GM23338 (cell line): ENCODE data around the gene AQP10. TPM values are rescaled to one million over a fixed set of nuclear protein-coding genes. Genes with fewer than 3 reads are reported as not detected.
A peak's percentile ranks its signal among the peaks of the same experiment; 100 is the strongest.

ENCODE experiments used
- ATAC-seq: fragments of 200-7000 bp; cut with Tn5 transposase; 3 replicates; pipeline ENCODE4 v1.9.1; 2020
- DNase-seq: peaks from one replicate; pipeline ENCODE4 v3.0.0-alpha.2; 2015; ENCODE audit warnings: low spot score
- H2AFZ ChIP-seq: fragments of 200-600 bp; sonication (generic); 2 replicates; pipeline ENCODE4 v1.8.0; 2016; ENCODE audit warnings: antibody characterized with exemption, mild to moderate bottlenecking, moderate library complexity
- H3F3A ChIP-seq: fragments of 200-600 bp; sonication (generic); replicated peaks from 2 replicates; pipeline ENCODE4 v1.8.0; 2017; ENCODE audit warnings: antibody characterized with exemption, mixed run types, low read depth
- H3K27ac ChIP-seq: fragments of 200-600 bp; sonication (generic); 2 replicates; pipeline ENCODE4 v1.6.1; 2016; ENCODE audit warnings: low read depth
- H3K27me3 ChIP-seq: fragments of 200-600 bp; sonication (generic); 2 replicates; pipeline ENCODE4 v1.8.0; 2016; ENCODE audit warnings: mild to moderate bottlenecking, mixed run types, moderate library complexity; ENCODE audit not compliant: insufficient read depth
- H3K36me3 ChIP-seq: fragments of 200-600 bp; sonication (generic); 2 replicates; pipeline ENCODE4 v1.8.0; 2016; ENCODE audit warnings: mild to moderate bottlenecking; ENCODE audit not compliant: insufficient read depth
- H3K4me1 ChIP-seq: fragments of 200-600 bp; sonication (generic); 2 replicates; pipeline ENCODE4 v1.8.0; 2016; ENCODE audit warnings: mild to moderate bottlenecking, moderate library complexity; ENCODE audit not compliant: insufficient read depth
- H3K4me2 ChIP-seq: fragments of 200-600 bp; sonication (generic); 2 replicates; pipeline ENCODE4 v1.7.1; 2017; ENCODE audit warnings: mixed run types
- H3K4me3 ChIP-seq: fragments of 200-600 bp; sonication (generic); 2 replicates; pipeline ENCODE4 v1.6.1; 2016; ENCODE audit warnings: mixed run types
- H3K79me2 ChIP-seq: fragments of 200-600 bp; sonication (generic); replicated peaks from 2 replicates; pipeline ENCODE4 v1.8.0; 2017; ENCODE audit warnings: mild to moderate bottlenecking; ENCODE audit not compliant: insufficient read depth
- H3K9me2 ChIP-seq: fragments of 200-600 bp; sonication (generic); 2 replicates; pipeline ENCODE4 v1.8.0; 2017; ENCODE audit not compliant: insufficient read depth
- H4K20me1 ChIP-seq: fragments of 200-600 bp; sonication (generic); replicated peaks from 2 replicates; pipeline ENCODE4 v1.8.0; 2017; ENCODE audit warnings: mild to moderate bottlenecking; ENCODE audit not compliant: insufficient read depth
- H3K27ac Mint-ChIP-seq: 2 replicates; pipeline ENCODE4 v1.8.0; 2020; ENCODE audit warnings: inconsistent platforms, mild to moderate bottlenecking, moderate library complexity, mixed read lengths
- H3K27me3 Mint-ChIP-seq: 3 replicates; pipeline ENCODE4 v1.8.0; 2022; ENCODE audit warnings: low read depth, mild to moderate bottlenecking, moderate library complexity, mixed read lengths, inconsistent platforms; ENCODE audit not compliant: insufficient read depth, poor library complexity
- H3K36me3 Mint-ChIP-seq: 3 replicates; pipeline ENCODE4 v1.8.0; 2021; ENCODE audit warnings: low read depth, mild to moderate bottlenecking, inconsistent platforms, moderate library complexity, mixed read lengths
- H3K4me1 Mint-ChIP-seq: 3 replicates; pipeline ENCODE4 v1.8.0; 2020; ENCODE audit warnings: mild to moderate bottlenecking, inconsistent platforms, mixed read lengths
- H3K4me3 Mint-ChIP-seq: 3 replicates; pipeline ENCODE4 v1.8.0; 2021; ENCODE audit warnings: moderate library complexity, mild to moderate bottlenecking, inconsistent platforms, mixed read lengths
- H3K9me3 Mint-ChIP-seq: 3 replicates; pipeline ENCODE4 v1.8.0; 2020; ENCODE audit warnings: moderate library complexity, mild to moderate bottlenecking, inconsistent platforms, mixed read lengths
- CREB1 ChIP-seq: fragments of 250-450 bp; sonication (Bioruptor Pico); IDR thresholded peaks from 2 replicates; pipeline ENCODE4 v1.5.0; 2020; ENCODE audit warnings: low read depth, mild to moderate bottlenecking, moderate library complexity
- EZH2 ChIP-seq: fragments of 200-600 bp; sonication (generic); IDR thresholded peaks from one replicate; pipeline ENCODE4 v1.8.0; 2017; ENCODE audit warnings: antibody characterized with exemption, mild to moderate bottlenecking, low read depth; ENCODE audit not compliant: unreplicated experiment
- EZH2phosphoT487 ChIP-seq: fragments of 200-600 bp; sonication (generic); IDR thresholded peaks from one replicate; pipeline ENCODE4 v1.8.1; 2018; ENCODE audit warnings: antibody characterized with exemption; ENCODE audit not compliant: unreplicated experiment
- NANOG ChIP-seq: IDR thresholded peaks from 2 replicates; pipeline ENCODE4 v1.6.1; 2016; ENCODE audit warnings: antibody characterized with exemption, borderline replicate concordance
- POLR2AphosphoS5 ChIP-seq: IDR thresholded peaks from 2 replicates; pipeline ENCODE4 v1.6.1; 2016; ENCODE audit warnings: antibody characterized with exemption, low read depth
- ZNF114 ChIP-seq: fragments of 250-450 bp; sonication (Bioruptor Pico); IDR thresholded peaks from 2 replicates; pipeline ENCODE4 v1.5.0; 2020; ENCODE audit warnings: mild to moderate bottlenecking, moderate library complexity
- polyA plus RNA-seq: library from polyadenylated mRNA; unstranded; fragments of >200 nt; fragmentation: Nextera tagmentation; extraction: Ambion mirVana; gene quantifications from 2 replicates; pipeline ENCODE4 v1.2.1, GENCODE V29; 2016
- total RNA-seq: library from RNA; depleted of rRNA; stranded (reverse); fragments of >200 nt; shearing (Covaris generic); gene quantifications from 2 replicates; pipeline ENCODE4 v1.2.3, GENCODE V29; 2014
- TF ChIP-seq, protein P1 (sequence below), 2 experiments: fragments of 200-600 bp in 1 of 2; sonication (generic) in 1 of 2; conservative IDR thresholded peaks; 2 replicates each; pipeline versions ENCODE4 v1.5.1 to v1.6.1; 2016 to 2017; ENCODE audit warnings: antibody characterized with exemption in 2 of 2, low read depth in 2 of 2, mild to moderate bottlenecking in 2 of 2, moderate library complexity in 1 of 2

Gene AQP10
- total and polyA plus RNA-seq, 2 experiments from 2014 or later = not detected

DNA sequence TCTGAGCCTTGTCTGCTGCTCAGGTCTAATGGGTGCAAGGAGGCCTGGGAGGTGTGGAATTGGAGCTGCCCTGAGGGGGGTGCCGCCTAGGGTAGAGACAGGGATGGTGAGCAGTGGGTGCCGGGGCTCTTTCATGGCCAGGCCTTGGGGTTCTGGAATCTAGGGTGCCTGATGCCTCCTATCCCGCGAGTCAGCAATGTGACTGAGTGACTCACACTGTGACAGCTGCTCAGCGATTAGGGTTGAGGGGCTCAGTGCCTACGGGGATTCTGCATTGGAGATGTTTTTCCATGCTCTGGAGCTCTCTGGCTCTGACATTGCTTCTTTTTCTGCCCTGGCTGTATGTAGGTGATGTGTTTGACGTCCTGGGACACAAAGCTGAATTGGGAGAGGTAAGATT is 21.2 kb downstream of the AQP10 start:
- ATAC-seq = no peak
- H3K27me3 ChIP-seq = no peaks in the 10 kb centered on the region
- peaks cover 53% of the 10 kb centered on the region for H3K36me3 ChIP-seq
- Mint-ChIP-seq H3K9me3 (no peaks in the 10 kb centered on the region), H3K4me3 (no peak overlapping the region), H3K27me3 (peaks cover 7% of the 10 kb centered on the region), H3K27ac (no peak overlapping the region), H3K4me1 (no peaks in the 10 kb centered on the region), H3K36me3 (peaks cover 90% of the 10 kb centered on the region)
- no peak overlapping the region for H3K4me3 ChIP-seq
- H3K9me2 ChIP-seq = no peaks in the 10 kb centered on the region
- no peak overlapping the region for H2AFZ ChIP-seq
- peaks cover 10% of the 10 kb centered on the region for H4K20me1 ChIP-seq
- no peak overlapping the region for H3K27ac ChIP-seq
- no peak for DNase-seq
- H3K79me2 ChIP-seq = no peaks in the 10 kb centered on the region
- TF ChIP-seq EZH2 = no peak
- no peaks in the 10 kb centered on the region for H3K4me1 ChIP-seq
- no peaks in the 10 kb centered on the region; the same call in 1 of the 2 replicates for H3F3A ChIP-seq
- H3K4me2 ChIP-seq = no peak overlapping the region

DNA sequence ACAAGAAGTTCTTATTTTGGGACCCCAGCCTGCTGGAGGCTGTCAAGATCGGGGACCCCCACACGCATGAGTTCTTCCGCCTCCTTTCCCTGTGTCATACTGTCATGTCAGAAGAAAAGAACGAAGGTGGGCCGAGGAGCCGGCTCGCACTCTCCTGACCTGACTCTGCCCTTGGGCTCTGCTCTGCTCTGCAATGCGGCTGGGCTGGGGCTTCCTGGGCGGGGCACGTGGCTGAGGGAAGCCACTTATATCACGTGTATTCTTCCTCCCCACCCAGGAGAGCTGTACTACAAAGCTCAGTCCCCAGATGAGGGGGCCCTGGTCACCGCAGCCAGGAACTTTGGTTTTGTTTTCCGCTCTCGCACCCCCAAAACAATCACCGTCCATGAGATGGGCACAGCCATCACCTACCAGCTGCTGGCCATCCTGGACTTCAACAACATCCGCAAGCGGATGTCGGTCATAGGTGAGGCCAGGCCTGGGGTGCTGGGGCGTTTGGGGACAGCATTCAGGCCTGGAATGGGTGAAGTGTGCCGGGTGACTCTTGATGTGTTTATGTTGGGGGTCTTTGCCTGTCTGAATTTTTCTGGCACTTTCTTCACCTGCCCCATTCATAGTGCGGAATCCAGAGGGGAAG is 22.1 kb downstream of the AQP10 start:
- no peaks in the 10 kb centered on the region for H3K9me3 Mint-ChIP-seq
- no peak overlapping the region for H2AFZ ChIP-seq
- ATAC-seq (no peak), DNase-seq (no peak)
- H3K79me2 ChIP-seq = no peaks in the 10 kb centered on the region
- H3K36me3 Mint-ChIP-seq = peaks cover 89% of the 10 kb centered on the region
- H3K9me2 ChIP-seq = no peaks in the 10 kb centered on the region
- H3K4me1 ChIP-seq = no peaks in the 10 kb centered on the region
- no peak overlapping the region for H3K27ac ChIP-seq
- no peaks in the 10 kb centered on the region; the same call in 1 of the 2 replicates for H3F3A ChIP-seq
- no peak for TF ChIP-seq ZNF114 (CRISPR knock-in tag)
- no peak for TF ChIP-seq POLR2AphosphoS5
- TF ChIP-seq NANOG = no peak
- TF ChIP-seq EZH2phosphoT487 = no peak
- no peak for TF ChIP-seq CREB1
- peaks cover 10% of the 10 kb centered on the region for H4K20me1 ChIP-seq
- peaks cover under 1% of the 10 kb centered on the region; the same call in 1 of the 3 replicates for H3K4me1 Mint-ChIP-seq
- no peak overlapping the region for H3K4me3 ChIP-seq
- peaks cover 49% of the 10 kb centered on the region for H3K36me3 ChIP-seq
- H3K4me3 Mint-ChIP-seq = no peak overlapping the region
- peaks cover 7% of the 10 kb centered on the region for H3K27me3 Mint-ChIP-seq
- no peaks in the 10 kb centered on the region for H3K27me3 ChIP-seq
- H3K27ac Mint-ChIP-seq = no peak overlapping the region
- no peak overlapping the region for H3K4me2 ChIP-seq

DNA sequence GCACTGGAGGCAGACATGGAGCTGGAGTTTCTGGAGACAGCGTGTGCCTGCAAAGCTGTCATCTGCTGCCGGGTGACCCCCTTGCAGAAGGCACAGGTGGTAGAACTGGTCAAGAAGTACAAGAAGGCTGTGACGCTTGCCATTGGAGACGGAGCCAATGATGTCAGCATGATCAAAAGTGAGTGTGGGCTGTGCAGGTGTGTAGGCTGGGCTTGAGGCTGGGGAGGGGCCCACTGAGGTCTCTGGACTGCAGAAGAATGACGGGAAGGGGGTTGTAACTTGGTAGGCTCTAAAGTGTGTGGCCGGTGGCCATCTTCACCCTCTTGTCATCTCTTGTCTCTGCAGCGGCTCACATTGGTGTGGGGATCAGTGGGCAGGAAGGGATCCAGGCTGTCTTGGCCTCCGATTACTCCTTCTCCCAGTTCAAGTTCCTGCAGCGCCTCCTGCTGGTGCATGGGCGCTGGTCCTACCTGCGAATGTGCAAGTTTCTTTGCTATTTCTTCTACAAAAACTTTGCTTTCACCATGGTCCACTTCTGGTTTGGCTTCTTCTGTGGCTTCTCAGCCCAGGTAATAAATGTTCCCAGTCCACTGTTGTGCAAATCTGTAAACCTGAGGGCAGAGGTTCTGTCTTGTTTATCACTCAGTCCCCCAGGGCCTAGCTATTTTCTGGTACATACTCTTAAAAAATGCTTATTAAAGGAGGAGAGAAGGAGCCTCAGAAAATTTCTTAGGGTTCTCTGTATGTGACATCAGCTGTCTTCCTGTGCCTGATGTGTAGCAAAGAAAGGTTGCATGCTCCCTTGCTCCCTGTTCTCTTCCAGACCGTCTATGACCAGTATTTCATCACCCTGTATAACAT is 24.3 kb downstream of the AQP10 start:
- H3K4me1 Mint-ChIP-seq = peaks cover 7% of the 10 kb centered on the region
- ATAC-seq (peak; percentile 85), DNase-seq (peak; percentile 90)
- H3K4me1 ChIP-seq = no peaks in the 10 kb centered on the region
- H3K27me3 ChIP-seq = no peaks in the 10 kb centered on the region
- H3K36me3 Mint-ChIP-seq = peaks cover 85% of the 10 kb centered on the region
- H3K79me2 ChIP-seq = no peaks in the 10 kb centered on the region
- H3F3A ChIP-seq = no peaks in the 10 kb centered on the region; the same call in 1 of the 2 replicates
- H3K36me3 ChIP-seq = peaks cover 42% of the 10 kb centered on the region
- H3K9me2 ChIP-seq = no peaks in the 10 kb centered on the region
- TF ChIP-seq, protein P1, sequence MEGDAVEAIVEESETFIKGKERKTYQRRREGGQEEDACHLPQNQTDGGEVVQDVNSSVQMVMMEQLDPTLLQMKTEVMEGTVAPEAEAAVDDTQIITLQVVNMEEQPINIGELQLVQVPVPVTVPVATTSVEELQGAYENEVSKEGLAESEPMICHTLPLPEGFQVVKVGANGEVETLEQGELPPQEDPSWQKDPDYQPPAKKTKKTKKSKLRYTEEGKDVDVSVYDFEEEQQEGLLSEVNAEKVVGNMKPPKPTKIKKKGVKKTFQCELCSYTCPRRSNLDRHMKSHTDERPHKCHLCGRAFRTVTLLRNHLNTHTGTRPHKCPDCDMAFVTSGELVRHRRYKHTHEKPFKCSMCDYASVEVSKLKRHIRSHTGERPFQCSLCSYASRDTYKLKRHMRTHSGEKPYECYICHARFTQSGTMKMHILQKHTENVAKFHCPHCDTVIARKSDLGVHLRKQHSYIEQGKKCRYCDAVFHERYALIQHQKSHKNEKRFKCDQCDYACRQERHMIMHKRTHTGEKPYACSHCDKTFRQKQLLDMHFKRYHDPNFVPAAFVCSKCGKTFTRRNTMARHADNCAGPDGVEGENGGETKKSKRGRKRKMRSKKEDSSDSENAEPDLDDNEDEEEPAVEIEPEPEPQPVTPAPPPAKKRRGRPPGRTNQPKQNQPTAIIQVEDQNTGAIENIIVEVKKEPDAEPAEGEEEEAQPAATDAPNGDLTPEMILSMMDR (conservative IDR thresholded peaks at IDR 0.05; ENCODE audit: low read depth in 2 of 2) = peak; percentile 85 to 86
- TF ChIP-seq EZH2 = no peak
- no peak overlapping the region for H3K27ac Mint-ChIP-seq
- H3K9me3 Mint-ChIP-seq = no peaks in the 10 kb centered on the region
- no peak overlapping the region for H3K4me2 ChIP-seq
- H3K4me3 ChIP-seq = no peak overlapping the region
- H3K27me3 Mint-ChIP-seq = peaks cover 7% of the 10 kb centered on the region
- H4K20me1 ChIP-seq = peaks cover 7% of the 10 kb centered on the region
- H3K27ac ChIP-seq = no peak overlapping the region
- no peak overlapping the region; the same call in 2 of the 3 replicates for H3K4me3 Mint-ChIP-seq
- no peak overlapping the region for H2AFZ ChIP-seq
